Ascending aorta (tissue), 2 donors: Measurements from ENCODE around the gene TIMM21. TPM values are rescaled to one million over a fixed set of nuclear protein-coding genes. Genes with fewer than 3 reads are reported as not detected.

Experiments used
- DNase-seq, 2 donors: peaks; one replicate each; pipeline ENCODE4 v3.0.0-alpha.2; 2019; ENCODE audit warnings: low spot score in 2 of 2
- H3K27ac ChIP-seq, 2 donors: fragments of 200-600 bp; sonication (generic); one replicate each; pipeline ENCODE4 v1.5.1; 2016 to 2017; ENCODE audit warnings: mild to moderate bottlenecking in 1 of 2
- H3K27me3 ChIP-seq: fragments of 200-600 bp; sonication (generic); one replicate; pipeline ENCODE4 v1.5.1; 2017
- H3K36me3 ChIP-seq, 2 donors: fragments of 200-600 bp; sonication (generic); one replicate each; pipeline ENCODE4 v1.5.1; 2016
- H3K4me1 ChIP-seq, 2 donors: fragments of 200-600 bp; sonication (generic); one replicate each; pipeline ENCODE4 v1.5.1; 2016 to 2017; ENCODE audit warnings: mild to moderate bottlenecking in 1 of 2
- H3K4me3 ChIP-seq, 2 donors: fragments of 200-600 bp; sonication (generic); one replicate each; pipeline ENCODE4 v1.5.1; 2016 to 2017; ENCODE audit warnings: mild to moderate bottlenecking in 1 of 2
- H3K9me3 ChIP-seq, 2 donors: fragments of 200-600 bp; sonication (generic); one replicate each; pipeline ENCODE4 v1.5.1; 2016
- CTCF ChIP-seq, 3 experiments: fragments of 200-600 bp in 2 of 3; fragments of 450-650 bp in 1 of 3; sonication (generic) in 2 of 3; IDR thresholded peaks; one replicate each; pipeline ENCODE4 v1.5.1; 2016 to 2019; ENCODE audit warnings: antibody characterized with exemption in 3 of 3, mild to moderate bottlenecking in 1 of 3, moderate library complexity in 1 of 3
- intact Hi-C: fragments of 100-400 bp; cut with DNase I; formaldehyde crosslinking; loops from one replicate; pipeline ENCODE4 v1.15.1; 2023
- total RNA-seq: library from RNA; depleted of rRNA; stranded (reverse); fragments of >200 nt; gene quantifications from one replicate; pipeline ENCODE4 v1.1.0, GENCODE V29; 2016

The TIMM21 gene
- total RNA-seq, 1 donor from 2014 or later = 27.2 TPM

DNA sequence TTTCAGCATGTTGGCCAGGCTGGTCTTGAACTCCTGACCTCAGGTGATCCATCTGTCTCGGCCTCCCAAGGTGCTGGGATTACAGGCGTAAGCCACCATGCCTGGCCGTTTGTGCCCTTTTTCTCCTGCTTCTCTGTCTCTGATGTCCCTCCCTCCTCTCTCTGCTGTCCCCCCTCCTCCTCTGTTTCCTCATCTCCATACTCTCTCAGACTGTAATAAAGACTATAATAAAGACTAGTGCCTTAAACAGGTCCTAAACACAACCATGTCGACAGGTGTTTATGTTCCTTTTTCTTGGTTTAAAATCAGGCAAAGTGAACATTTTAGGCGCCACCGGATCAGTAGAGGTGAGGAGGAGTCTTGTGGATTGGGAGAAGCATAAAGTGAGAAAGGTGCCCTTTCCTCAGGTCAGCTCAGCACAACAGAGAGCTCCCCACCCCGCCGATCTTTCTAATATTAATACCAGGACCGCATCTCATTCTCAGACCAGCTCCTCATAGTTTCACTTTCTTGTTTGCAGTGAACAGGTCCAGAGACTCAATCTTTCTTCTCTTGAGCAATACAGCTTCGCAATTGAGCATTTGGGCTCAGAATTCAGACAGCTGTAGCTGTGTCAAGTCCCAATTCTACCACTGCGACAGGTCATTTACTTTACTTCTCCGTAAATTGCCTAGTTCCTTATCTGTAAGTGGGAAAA lies 23.7 kb downstream of the TIMM21 start:
- H3K27me3 ChIP-seq = no peaks in the 10 kb centered on the region
- H3K4me3 ChIP-seq = no peak overlapping the region
- intact Hi-C loops = no loop called here
- H3K4me1 ChIP-seq = no peaks in the 10 kb centered on the region
- no peaks in the 10 kb centered on the region for H3K36me3 ChIP-seq
- no peak for DNase-seq
- TF ChIP-seq CTCF (IDR thresholded peaks at IDR 0.05) = no peak
- no peak overlapping the region for H3K27ac ChIP-seq
- no peaks in the 10 kb centered on the region for H3K9me3 ChIP-seq

- intact Hi-C loops = no loop called here
- no peak for DNase-seq
- TF ChIP-seq CTCF (IDR thresholded peaks at IDR 0.05) = no peak
- H3K4me3 ChIP-seq = no peak overlapping the region
- H3K27me3 ChIP-seq = no peaks in the 10 kb centered on the region
- H3K4me1 ChIP-seq = no peaks in the 10 kb centered on the region
- H3K27ac ChIP-seq = no peak overlapping the region
- H3K36me3 ChIP-seq = no peaks in the 10 kb centered on the region
- H3K9me3 ChIP-seq = no peaks in the 10 kb centered on the region
These were observed 24.5 kb downstream of the TIMM21 start for GRCh38 chr18:74172697-74173433.

DNA sequence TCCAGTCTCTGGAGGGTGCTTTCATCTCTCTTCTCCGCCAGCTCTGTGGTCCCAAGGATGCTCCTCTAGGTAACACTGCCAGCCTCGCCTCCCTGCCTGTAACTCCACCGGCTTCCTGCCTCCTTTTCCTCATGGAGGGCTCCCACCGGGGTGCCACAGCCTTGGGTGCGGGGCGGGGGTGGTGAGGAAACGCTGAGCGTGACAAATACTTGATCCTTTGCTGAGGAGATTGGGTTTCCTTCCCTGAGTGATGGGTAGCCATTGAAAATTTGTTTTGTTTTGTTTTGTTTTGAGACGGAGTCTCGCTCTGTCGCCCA lies 25.1 kb downstream of the TIMM21 start:
- no peak for DNase-seq
- no peak overlapping the region for H3K27ac ChIP-seq
- H3K27me3 ChIP-seq = no peaks in the 10 kb centered on the region
- TF ChIP-seq CTCF (IDR thresholded peaks at IDR 0.05) = no peak
- H3K4me3 ChIP-seq = no peak overlapping the region
- H3K36me3 ChIP-seq = no peaks in the 10 kb centered on the region
- H3K4me1 ChIP-seq = no peaks in the 10 kb centered on the region
- intact Hi-C loops = no loop called here
- H3K9me3 ChIP-seq = no peaks in the 10 kb centered on the region

DNA sequence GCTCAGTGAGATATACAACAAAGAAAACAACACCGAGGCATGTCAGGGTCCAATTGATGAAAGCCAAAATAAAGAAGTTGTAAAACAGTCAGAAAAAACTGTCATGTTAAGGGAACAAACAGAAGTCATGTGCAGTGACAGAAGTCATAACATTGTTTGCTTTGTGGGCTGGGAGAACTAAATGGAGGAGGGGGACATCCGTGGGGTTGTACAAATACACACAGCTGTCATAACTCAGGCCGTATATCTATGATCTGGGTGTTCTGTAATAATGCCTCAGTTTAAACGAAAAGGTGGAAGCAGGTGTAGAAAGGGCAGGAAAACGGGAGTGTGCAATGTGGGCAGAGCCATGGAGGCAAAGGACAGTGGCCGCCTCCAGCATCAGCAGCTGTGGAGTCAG lies 27.3 kb downstream of the TIMM21 start:
- no peak for DNase-seq
- no peaks in the 10 kb centered on the region for H3K27me3 ChIP-seq
- H3K9me3 ChIP-seq = no peaks in the 10 kb centered on the region
- intact Hi-C loops = no loop called here
- no peaks in the 10 kb centered on the region for H3K4me1 ChIP-seq
- H3K36me3 ChIP-seq = no peaks in the 10 kb centered on the region
- no peak overlapping the region for H3K27ac ChIP-seq
- TF ChIP-seq CTCF (IDR thresholded peaks at IDR 0.05) = no peak
- no peak overlapping the region for H3K4me3 ChIP-seq

- Histone ChIP-seq H3K4me3 (no peak overlapping the region), H3K27ac (no peak overlapping the region), H3K36me3 (no peaks in the 10 kb centered on the region), H3K4me1 (no peaks in the 10 kb centered on the region), H3K27me3 (no peaks in the 10 kb centered on the region), H3K9me3 (no peaks in the 10 kb centered on the region)
- intact Hi-C loops = no loop called here
- DNase-seq = no peak
- no peak for TF ChIP-seq CTCF (IDR thresholded peaks at IDR 0.05)
These were observed 30.6 kb downstream of the TIMM21 start for GRCh38 chr18:74178884-74179283.
